Omental fat pad (tissue), 4 donors: ENCODE measurements around the gene NID2. TPM values are rescaled to one million over a fixed set of nuclear protein-coding genes. Genes with fewer than 3 reads are reported as not detected.

ENCODE experiments used
- ATAC-seq: fragments of 150-250 bp; one replicate; pipeline ENCODE4 v1.9.1; 2016; ENCODE audit warnings: mild to moderate bottlenecking, moderate library complexity; ENCODE audit not compliant: low FRiP score
- DNase-seq: peaks from one replicate; pipeline ENCODE4 v3.0.0-alpha.2; 2019; ENCODE audit warnings: low spot score
- total RNA-seq, 4 donors: library from RNA; depleted of rRNA; stranded (reverse); fragments of >200 nt; gene quantifications; one replicate each; pipeline ENCODE4 v1.1.0, GENCODE V29; 2016
- TF ChIP-seq, protein P1 (sequence below), 3 donors: fragments of 450-650 bp; IDR thresholded peaks; one replicate each; pipeline ENCODE4 v1.5.1; 2016 to 2017; ENCODE audit warnings: antibody characterized with exemption in 3 of 3, mild to moderate bottlenecking in 3 of 3, moderate library complexity in 2 of 3

NID2 gene
- total RNA-seq, 4 donors from 2014 or later = 33.3 to 67.0 (median 45.4) TPM

DNA sequence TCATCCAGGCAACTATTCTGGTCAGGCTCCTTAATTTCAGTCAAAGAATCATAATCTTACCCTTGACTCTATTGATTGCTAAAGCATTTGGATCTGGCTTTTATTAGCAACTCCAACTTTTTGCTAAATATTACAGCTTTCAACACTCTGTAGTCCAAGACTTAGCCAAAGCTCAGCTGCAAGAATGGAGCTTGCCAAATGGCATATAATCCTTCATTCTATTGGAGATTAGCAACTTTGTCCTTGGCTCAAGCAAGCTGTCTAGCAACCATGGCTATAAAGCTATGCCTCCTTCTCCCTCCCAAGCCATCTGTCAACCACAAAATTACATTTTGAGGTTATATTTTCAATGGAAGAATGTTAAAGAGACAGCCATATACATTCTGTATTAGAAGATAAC is 23.1 kb upstream of the NID2 start:
- no peak for DNase-seq
- TF ChIP-seq, protein P1, sequence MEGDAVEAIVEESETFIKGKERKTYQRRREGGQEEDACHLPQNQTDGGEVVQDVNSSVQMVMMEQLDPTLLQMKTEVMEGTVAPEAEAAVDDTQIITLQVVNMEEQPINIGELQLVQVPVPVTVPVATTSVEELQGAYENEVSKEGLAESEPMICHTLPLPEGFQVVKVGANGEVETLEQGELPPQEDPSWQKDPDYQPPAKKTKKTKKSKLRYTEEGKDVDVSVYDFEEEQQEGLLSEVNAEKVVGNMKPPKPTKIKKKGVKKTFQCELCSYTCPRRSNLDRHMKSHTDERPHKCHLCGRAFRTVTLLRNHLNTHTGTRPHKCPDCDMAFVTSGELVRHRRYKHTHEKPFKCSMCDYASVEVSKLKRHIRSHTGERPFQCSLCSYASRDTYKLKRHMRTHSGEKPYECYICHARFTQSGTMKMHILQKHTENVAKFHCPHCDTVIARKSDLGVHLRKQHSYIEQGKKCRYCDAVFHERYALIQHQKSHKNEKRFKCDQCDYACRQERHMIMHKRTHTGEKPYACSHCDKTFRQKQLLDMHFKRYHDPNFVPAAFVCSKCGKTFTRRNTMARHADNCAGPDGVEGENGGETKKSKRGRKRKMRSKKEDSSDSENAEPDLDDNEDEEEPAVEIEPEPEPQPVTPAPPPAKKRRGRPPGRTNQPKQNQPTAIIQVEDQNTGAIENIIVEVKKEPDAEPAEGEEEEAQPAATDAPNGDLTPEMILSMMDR (IDR thresholded peaks at IDR 0.05) = no peak
- ATAC-seq = no peak

DNA sequence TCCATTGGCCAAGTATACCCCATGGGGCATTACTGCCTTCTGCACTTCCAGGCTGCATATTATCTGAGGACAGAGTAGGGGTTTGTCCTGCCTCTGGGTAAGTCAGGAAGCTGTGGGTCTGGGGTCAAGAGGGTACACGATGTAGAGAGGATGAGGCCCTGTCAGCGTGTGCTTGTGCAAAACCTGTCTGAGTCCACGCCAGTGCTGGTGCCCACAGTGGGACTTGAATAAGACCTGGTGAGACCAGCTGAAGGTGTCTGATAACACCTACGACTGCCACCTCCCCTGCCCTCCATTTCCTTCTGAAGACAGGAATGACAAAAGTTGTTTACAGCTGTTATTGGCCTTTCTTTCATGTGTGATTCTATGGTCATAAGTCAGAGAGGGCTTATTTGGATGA is 22.1 kb upstream of the NID2 start:
- TF ChIP-seq, protein P1 (IDR thresholded peaks at IDR 0.05) = no peak
- DNase-seq (no peak), ATAC-seq (no peak)

DNA sequence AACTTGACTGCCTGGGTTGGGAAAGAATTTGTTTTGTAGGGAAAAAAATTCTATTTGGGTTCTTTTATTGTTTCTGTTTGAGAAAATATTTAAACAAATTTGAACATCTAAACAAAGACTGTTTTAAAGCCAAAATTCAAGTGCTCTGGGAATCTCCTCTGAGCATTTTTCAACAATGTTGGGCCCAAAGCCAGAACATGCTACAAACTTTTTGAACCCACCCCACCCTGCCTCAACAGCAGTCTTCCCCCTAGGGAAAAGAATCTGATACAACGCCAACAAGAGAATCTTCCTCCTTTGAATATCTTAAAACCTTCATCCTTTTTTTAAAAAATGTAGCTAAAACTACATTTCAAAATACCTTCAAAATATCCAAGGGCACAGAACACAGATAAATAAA is 20.4 kb upstream of the NID2 start:
- ATAC-seq (no peak), DNase-seq (no peak)
- TF ChIP-seq, protein P1 (IDR thresholded peaks at IDR 0.05) = no peak

DNA sequence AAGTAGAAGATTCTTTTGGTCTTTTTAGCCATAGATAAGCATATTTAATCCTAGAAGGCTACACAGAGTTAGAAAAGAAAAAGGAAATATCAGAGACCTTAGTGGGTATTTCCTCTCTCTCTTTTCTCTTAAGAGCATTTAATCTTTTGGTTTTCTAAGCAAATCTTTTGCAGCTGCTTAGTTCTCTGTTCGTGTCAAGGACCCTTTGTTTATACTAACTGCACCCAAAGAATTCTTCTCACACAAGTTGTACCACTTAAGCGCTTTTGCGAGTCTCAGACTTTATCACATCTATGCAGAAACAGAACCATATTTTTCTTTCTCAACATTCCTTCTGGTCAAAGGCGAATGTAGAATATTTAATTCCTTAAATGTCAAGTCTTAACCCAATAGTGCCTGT is 17.9 kb upstream of the NID2 start:
- DNase-seq = no peak
- TF ChIP-seq, protein P1 (IDR thresholded peaks at IDR 0.05) = no peak
- no peak for ATAC-seq

DNA sequence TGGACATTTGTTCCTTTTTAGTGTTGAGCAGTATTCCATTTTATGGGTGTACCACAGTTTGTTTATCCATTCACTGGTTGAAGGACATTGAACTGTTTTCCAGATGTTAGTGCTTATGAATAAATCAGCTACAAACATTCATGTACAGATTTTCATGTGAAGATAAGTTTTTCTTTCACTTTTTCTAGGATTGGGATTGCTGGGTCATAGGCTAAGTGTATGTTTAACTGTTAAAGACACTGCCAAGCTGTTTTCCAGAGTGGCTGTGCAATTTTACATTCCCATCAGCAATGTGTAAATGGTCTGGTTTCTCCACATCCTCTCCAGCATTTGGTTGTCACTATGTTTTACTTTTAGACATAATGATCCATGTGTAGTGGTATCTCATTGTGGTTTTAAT is 14.0 kb upstream of the NID2 start:
- TF ChIP-seq, protein P1 (IDR thresholded peaks at IDR 0.05) = no peak
- no peak for DNase-seq
- ATAC-seq = no peak

DNA sequence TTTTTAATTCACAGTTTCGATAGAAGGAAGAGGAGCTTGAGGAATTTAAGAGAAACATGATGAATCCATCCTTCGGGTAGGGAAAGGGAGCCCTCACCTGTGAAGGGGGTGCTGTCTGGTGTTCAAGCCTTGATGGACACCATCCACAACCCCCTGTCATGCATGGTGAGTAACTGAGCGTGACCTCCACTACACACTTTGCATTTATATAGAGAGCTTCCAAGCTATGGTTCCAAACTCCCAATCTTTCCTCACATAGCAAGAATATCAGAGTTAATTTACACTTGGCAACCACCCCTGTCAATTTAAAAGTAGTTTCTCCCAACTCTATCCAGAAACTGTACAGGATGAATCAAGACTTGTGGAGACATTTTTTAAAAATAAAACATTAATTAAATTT is 13.1 kb upstream of the NID2 start:
- TF ChIP-seq, protein P1 (IDR thresholded peaks at IDR 0.05) = no peak
- ATAC-seq = no peak
- DNase-seq = no peak

DNA sequence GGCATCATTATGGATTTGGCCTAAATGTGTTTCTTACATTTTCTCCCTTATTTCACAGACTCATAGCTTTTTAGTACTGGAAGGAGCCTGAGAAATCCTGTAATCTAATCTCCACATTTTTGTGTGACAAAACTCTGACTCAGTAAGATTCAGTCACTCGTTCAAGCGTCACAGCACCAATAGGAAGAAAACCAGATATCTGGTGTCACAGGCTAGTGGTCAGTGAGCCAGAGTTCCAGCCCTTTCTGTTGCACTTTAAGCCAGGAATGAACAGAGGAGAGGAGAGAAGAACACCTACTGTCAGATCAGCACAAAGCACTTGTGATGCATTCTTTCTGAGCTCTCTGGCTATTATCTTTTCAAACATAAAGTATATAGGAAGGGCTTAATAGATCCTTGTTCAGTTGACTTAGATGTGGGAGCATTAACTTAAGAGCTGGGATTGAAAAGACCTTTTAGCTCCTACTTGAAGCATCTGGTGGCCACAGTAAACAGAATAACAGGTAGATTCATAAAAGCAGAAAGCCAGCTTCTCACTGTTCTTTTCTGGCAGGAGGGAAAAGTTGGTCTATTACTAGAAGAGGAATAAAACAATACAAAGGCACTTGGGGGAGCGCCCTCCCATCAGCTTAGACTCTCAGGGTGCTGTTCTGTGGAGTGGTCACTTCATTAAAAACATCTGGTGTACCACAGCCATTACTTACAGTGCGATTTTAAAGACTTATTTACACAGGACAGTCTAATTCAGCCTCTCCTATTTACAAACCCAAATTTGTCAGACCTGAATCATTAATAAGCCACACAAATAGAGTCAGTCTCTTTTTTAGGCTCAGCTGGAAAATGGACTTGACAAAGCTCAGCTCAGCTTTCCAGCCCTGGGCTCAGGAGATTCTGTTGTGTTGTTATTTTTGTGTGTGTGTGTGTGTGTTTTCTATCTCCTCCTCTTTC is 12.2 kb upstream of the NID2 start:
- no peak for DNase-seq
- ATAC-seq = no peak
- TF ChIP-seq, protein P1 (IDR thresholded peaks at IDR 0.05) = no peak
